Measurements from ENCODE around the gene C2orf76.
"Not testable (repeated sequence)": the region's sequence is repeated elsewhere in the genome, so short reads cannot be mapped to it uniquely, and the experiment has no call there.

C2orf76 gene

GRCh38 chr2:119292226-119292625 is 74.4 kb downstream of the C2orf76 start:
- no peak for DNase-seq

GRCh38 chr2:119291588-119292167 is 75.0 kb downstream of the C2orf76 start:
- no peak for DNase-seq

GRCh38 chr2:119290859-119291587 is 75.6 kb downstream of the C2orf76 start:
- DNase-seq, result no peak

DNA sequence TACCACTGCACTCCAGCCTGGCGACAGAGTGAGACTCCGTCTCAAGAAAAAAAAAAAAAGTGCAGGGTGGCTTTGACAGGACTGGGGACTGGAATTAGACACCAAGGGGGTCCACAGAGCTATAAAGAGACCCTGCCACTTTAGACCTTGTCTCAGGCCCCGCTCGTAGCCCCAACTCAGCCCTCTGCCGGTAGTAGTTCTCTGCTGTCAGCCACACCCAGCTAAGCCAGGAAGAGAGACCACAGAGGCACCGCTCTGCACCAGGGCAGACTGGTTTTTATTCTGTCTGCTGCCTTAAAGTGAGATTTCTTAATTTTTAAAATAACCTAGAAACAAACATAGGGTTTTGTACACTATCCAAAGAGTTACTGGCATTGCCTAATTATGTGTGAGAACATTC is 77.0 kb downstream of the C2orf76 start:
- DNase-seq, result no peak

GRCh38 chr2:119289093-119289492 is 77.5 kb downstream of the C2orf76 start:
- DNase-seq, result no peak

DNA sequence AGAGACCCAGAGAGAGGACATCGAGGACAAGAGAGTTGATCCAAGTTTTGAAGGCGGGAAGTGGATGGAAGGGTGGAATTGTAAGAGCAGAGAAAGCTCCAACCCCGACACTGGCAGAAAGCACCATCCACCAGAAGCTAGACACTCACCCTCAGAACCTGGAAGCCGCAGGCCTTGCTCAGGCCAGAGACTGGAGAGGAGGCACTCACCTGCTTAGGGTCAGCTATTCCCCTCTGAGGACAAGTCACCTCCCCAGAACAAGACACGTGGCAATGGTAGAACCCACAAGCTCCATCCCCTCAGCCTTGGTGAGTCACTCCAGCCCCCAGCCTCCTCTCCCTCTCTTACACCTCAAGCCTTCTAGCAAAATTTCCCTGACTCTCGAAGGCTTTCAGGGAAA is 78.1 kb downstream of the C2orf76 start:
- no peak for DNase-seq

DNA sequence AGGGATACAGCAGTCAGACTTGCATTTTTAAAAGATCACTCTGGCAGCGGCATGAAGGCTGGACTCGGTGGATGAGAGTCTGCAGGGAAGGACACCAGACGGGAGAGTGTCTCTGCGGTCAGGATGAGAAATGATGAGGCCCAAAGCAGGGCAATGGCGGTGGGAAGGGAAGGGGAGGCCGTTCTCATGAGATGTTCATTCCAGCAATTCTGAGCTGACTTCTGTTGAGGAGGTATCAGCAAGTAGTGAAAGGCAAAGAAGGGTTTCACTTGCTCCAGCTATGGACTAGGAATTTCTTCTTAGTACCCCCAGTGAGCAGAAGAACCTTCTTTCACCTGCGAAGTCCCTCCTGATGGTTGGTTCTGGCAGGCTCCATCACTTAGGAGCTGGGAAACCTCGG is 80.0 kb downstream of the C2orf76 start:
- DNase-seq, result no peak

- peak; percentile 4 for DNase-seq
Measured at GRCh38 chr2:119283873-119284331, 82.7 kb downstream of the C2orf76 start.

DNA sequence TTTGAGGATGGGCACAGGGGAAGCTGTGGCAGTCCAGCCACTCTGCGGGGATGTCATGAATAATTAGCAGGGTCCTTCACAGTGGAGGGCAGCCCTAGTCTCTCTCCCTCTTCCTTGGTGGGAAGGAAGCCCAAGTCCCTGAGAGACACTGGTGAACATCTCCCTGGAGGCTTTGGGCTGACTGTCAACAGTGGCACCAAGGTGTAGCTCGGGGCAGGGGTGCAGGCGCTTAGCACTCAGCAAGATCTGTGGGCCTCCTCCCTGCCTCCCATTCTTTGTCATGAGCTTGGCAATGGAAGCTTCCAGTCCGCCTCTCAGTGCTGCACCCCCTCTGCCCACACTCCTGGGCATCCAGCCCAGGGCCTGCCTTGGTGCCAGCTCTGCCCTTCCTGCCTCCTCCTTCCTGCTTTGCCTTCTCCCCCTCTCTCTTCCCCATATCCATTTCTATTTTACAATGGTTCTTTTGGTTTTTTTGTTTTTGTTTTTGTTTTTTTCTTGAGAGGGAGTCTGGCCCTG is 83.6 kb downstream of the C2orf76 start:
- no peak for DNase-seq

DNA sequence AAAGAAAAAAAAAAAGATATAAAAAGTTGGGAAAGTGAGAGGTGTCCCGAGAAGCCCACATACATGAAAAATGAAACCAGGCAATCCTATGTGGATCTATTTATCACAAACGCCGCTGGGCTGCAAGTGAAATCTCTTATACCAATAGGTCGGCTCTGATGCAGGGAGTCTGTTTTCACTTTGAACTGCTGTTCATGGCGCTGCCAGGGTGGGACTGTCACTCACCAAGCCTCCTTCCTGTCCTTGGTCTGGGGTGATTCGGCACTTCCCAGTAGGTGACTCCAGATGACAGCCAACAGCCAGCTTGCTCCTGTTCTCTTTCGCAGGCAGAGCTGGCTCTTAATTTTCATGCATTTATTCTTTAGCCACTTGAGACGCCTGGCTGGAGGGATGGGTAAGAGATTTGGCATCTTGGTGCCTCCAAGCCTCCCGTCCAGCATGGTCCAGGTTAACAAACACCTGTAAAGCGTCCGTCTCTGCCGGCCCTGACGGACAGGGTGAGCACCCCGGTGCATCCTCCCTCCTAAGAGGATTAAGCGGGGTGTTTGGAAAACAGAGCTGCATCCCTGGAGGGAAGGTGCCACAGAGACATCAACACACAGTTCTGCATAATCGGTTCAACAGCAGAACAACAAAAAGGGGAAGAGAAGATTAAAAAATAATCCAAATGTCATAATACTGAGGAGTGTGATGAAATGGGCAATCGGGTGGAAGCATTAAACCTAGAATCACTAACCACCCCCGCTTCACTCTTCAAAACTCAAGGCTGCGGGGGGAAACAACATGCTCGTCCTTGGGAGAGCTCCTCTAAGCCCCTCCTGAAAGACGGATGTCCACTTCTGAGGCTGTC is 84.3 kb downstream of the C2orf76 start:
- no peak for DNase-seq

- DNase-seq, result no peak
Measured at GRCh38 chr2:119280680-119281079, 86.0 kb downstream of the C2orf76 start.

- DNase-seq, result no peak
Measured at GRCh38 chr2:119279666-119280065, 87.0 kb downstream of the C2orf76 start.

- no peak for DNase-seq
Measured at GRCh38 chr2:119278946-119279345, 87.7 kb downstream of the C2orf76 start.

GRCh38 chr2:119278385-119278784 is 88.2 kb downstream of the C2orf76 start:
- not testable (repeated sequence) for DNase-seq

- DNase-seq, result no peak
Measured at GRCh38 chr2:119276864-119277263, 89.8 kb downstream of the C2orf76 start.

DNA sequence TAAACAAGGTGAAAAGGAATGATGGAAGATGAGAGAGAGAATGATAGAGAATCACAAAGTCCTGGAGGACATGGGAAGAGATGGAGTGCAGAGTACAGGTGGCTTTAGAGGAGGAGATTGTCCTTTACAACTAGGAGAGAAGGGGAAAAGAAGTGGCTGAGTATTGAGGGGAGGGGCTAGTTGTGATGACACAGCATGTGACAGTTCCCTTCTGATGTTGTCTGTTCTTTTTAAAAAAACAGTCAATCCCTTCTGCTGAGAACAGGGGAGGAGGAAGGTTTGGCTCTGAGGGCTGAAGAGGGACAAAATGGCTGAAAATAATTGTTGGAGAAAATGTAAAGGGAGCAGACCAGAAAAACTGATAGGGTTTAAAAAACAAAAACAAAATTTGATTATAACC is 99.0 kb downstream of the C2orf76 start:
- DNase-seq, result no peak

DNA sequence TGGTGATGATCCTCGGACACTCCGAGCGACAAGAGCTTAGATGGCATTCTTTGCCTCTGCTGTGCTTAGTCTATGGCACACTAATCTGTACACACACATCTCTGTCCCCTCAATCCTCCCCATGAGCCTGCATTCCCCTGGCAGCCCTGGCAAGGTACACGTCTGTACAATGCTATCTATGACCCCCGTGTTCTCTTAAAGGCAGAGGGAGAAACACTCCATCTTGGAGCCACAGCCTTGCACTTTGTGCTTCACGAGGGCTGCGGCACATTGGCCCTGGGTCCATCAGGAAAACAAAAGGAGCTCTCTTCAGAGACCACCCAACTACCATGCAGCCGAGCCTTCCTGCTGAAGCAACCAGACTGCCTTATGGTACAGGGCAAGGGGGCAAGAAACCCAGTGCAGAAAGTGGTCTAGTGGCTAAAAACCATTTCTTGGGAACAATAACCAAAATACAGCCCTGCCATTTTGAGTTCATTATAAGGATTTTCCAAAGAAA is 100.5 kb downstream of the C2orf76 start:
- DNase-seq, result no peak

- no peak for DNase-seq
Measured at GRCh38 chr2:119265693-119266066, 101.0 kb downstream of the C2orf76 start.

DNA sequence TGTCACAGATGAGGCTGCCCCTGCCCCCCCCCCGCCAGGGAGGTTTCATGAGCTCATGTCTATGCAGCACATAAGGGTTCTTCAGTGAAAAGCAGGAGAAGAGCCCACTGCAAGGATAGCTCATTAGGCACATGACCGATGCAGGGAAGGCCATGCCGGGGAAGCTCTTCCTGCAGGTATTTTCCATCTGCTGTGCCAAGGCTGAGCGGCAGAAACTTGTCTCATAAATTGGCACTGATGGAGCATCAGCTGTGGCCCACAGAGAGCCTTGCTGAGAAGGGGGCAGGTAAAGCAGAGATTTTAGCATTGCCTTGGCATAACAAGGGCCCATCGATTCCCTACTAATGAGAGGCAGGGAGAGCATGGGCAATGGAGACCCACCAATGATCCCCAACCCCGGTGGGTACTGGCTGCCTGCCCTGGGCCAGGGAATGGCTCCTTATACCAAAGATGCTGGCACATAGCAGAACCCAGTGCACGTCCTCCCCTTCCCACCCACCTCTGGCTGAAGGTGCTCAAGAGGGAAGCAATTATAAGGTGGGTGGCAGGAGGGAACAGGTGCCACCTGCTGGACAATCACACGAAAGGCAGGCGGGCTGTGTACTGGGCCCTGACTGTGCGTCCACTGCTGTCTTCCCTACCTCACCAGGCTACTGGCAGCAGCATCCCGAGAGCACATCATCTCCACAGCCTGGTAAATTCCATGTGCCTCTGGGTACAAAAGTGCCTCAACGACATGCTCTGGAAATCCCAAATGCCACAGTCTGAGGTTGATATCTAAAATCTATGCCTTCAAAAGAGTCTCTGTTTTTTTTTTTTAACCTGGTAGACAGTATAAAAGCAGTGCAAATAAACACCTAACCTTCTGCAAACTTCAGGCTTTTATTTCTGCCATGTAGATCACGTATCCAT is 101.6 kb downstream of the C2orf76 start:
- peak; percentile 14 for DNase-seq

- no peak for DNase-seq
Measured at GRCh38 chr2:119263656-119264055, 103.0 kb downstream of the C2orf76 start.

- DNase-seq, result no peak
Measured at GRCh38 chr2:119263025-119263424, 103.6 kb downstream of the C2orf76 start.

- DNase-seq, result no peak
Measured at GRCh38 chr2:119261493-119262225, 105.0 kb downstream of the C2orf76 start.
